Endothelial cell of umbilical vein (primary cell): Measurements from ENCODE around the gene UMPS. TPM values are rescaled to one million over a fixed set of nuclear protein-coding genes. Genes with fewer than 3 reads are reported as not detected.

Source experiments
- BruUV-seq: library from RNA; stranded (reverse); fragments of 400-500 nt; replicated peaks from 2 replicates; lab custom pipeline; 2021; lab: Mats Ljungman, UMichigan
- CTCF ChIA-PET: fragments of 300-600, 350-600 bp; sonication (Branson Sonifier 250); formaldehyde crosslinking; loops from one replicate; lab custom pipeline; 2021; ENCODE audit warnings: antibody characterized with exemption, inconsistent platforms; lab: Charles Lee
- POLR2A ChIA-PET: fragments of 300-600, 350-600 bp; sonication (Branson Sonifier 250); formaldehyde crosslinking; loops from one replicate; lab custom pipeline; 2021; ENCODE audit warnings: antibody characterized with exemption, inconsistent platforms; lab: Charles Lee
- DNase-seq: peaks from one replicate; pipeline ENCODE4 v3.0.0-alpha.2; 2011; ENCODE audit warnings: low read depth, low spot score
- FAIRE-seq: peaks from 2 replicates; lab custom pipeline; 2011; peaks lifted over from hg19 to GRCh38; lab: Jason Lieb, UNC
- H2AFZ ChIP-seq: 2 replicates; pipeline ENCODE4 v1.6.0; 2012; ENCODE audit warnings: low read depth, low read length, control low read depth, inconsistent platforms
- H3K27ac ChIP-seq: 2 replicates; pipeline ENCODE4 v1.5.1; 2011; ENCODE audit warnings: low read depth, mild to moderate bottlenecking, control low read depth, low read length, moderate library complexity; ENCODE audit not compliant: insufficient read depth
- H3K27me3 ChIP-seq, 2 experiments: 2 replicates each; pipeline versions ENCODE4 v1.6.0 to v1.6.1; 2011; ENCODE audit warnings: low read length in 2 of 2, mixed read lengths in 1 of 2; ENCODE audit not compliant: control insufficient read depth in 2 of 2, insufficient read depth in 2 of 2
- H3K36me3 ChIP-seq, 2 experiments: 2 replicates in 1 of 2; 3 replicates in 1 of 2; pipeline ENCODE4 v1.5.1; 2011; ENCODE audit warnings: low read length in 2 of 2, mild to moderate bottlenecking in 1 of 2, moderate library complexity in 1 of 2; ENCODE audit not compliant: control insufficient read depth in 2 of 2, insufficient read depth in 2 of 2; ENCODE audit errors: extremely low read depth in 1 of 2
- H3K4me1 ChIP-seq: 3 replicates; pipeline ENCODE4 v1.5.1; 2011; ENCODE audit warnings: mild to moderate bottlenecking, low read length; ENCODE audit not compliant: control insufficient read depth, insufficient read depth; ENCODE audit errors: extremely low read depth
- H3K4me2 ChIP-seq: 2 replicates; pipeline ENCODE4 v1.6.1; 2011; ENCODE audit warnings: low read length, control low read depth, mixed read lengths; ENCODE audit not compliant: insufficient read depth
- H3K4me3 ChIP-seq, 3 experiments: fragments of 200-600 bp in 1 of 3; sonication (generic), shearing (Covaris generic) in 1 of 3; replicated peaks in 1 of 3; 2 replicates each; pipeline ENCODE4 v1.5.1; 2011 to 2016; ENCODE audit warnings: control low read depth in 3 of 3, low read length in 3 of 3, mild to moderate bottlenecking in 2 of 3, inconsistent platforms in 1 of 3, low read depth in 1 of 3, moderate library complexity in 1 of 3; ENCODE audit not compliant: insufficient read depth in 1 of 3
- H3K79me2 ChIP-seq: 2 replicates; pipeline ENCODE4 v1.6.0; 2012; ENCODE audit warnings: low read length, inconsistent platforms; ENCODE audit not compliant: control insufficient read depth, insufficient read depth
- H3K9ac ChIP-seq: replicated peaks from 2 replicates; pipeline ENCODE3; 2011; ENCODE audit warnings: low read length, control low read depth; ENCODE audit not compliant: insufficient read depth; ENCODE audit errors: extremely low read depth
- H3K9me1 ChIP-seq: replicated peaks from 3 replicates; pipeline ENCODE4 v1.6.0; 2011; ENCODE audit warnings: mild to moderate bottlenecking, low read length; ENCODE audit not compliant: control insufficient read depth, insufficient read depth; ENCODE audit errors: extremely low read depth
- H3K9me3 ChIP-seq: replicated peaks from 2 replicates; pipeline ENCODE4 v1.5.1; 2012; ENCODE audit warnings: low read length, inconsistent platforms; ENCODE audit not compliant: control insufficient read depth, insufficient read depth
- H4K20me1 ChIP-seq: replicated peaks from 2 replicates; pipeline ENCODE3; 2011; ENCODE audit warnings: mild to moderate bottlenecking, low read length; ENCODE audit not compliant: control insufficient read depth, insufficient read depth; ENCODE audit errors: extremely low read depth
- EZH2 ChIP-seq: IDR thresholded peaks from 2 replicates; pipeline ENCODE4 v1.6.1; 2012; ENCODE audit warnings: borderline replicate concordance, low read depth, mild to moderate bottlenecking, moderate library complexity, low read length, inconsistent platforms; ENCODE audit not compliant: severe bottlenecking
- FOS ChIP-seq: IDR thresholded peaks from 2 replicates; pipeline ENCODE4 v1.6.1; 2011; ENCODE audit warnings: mild to moderate bottlenecking, low read length, moderate library complexity, borderline replicate concordance; ENCODE audit not compliant: insufficient read depth
- GATA2 ChIP-seq: IDR thresholded peaks from 2 replicates; pipeline ENCODE4 v1.7.0; 2011; ENCODE audit warnings: low read depth, mild to moderate bottlenecking, moderate library complexity, mixed read lengths, low read length; ENCODE audit not compliant: insufficient read length, insufficient read depth
- JUN ChIP-seq: IDR thresholded peaks from 2 replicates; pipeline ENCODE4 v1.6.1; 2011; ENCODE audit warnings: borderline replicate concordance, low read depth; ENCODE audit not compliant: insufficient read length, insufficient read depth
- MAX ChIP-seq: IDR thresholded peaks from 2 replicates; pipeline ENCODE4 v1.6.1; 2011; ENCODE audit not compliant: insufficient read depth, insufficient read length
- MYC ChIP-seq: IDR thresholded peaks from one replicate; pipeline ENCODE4 v1.6.1; 2011; ENCODE audit warnings: mild to moderate bottlenecking, low read depth, low read length
- POLR2A ChIP-seq: IDR thresholded peaks from 2 replicates; pipeline ENCODE4 v1.6.1; 2012; ENCODE audit warnings: low read depth, mild to moderate bottlenecking, control low read depth, low read length
- POLR2AphosphoS5 ChIP-seq: IDR thresholded peaks from 2 replicates; pipeline ENCODE4 v1.6.1; 2012; ENCODE audit warnings: low read depth, mild to moderate bottlenecking, control low read depth, low read length, moderate library complexity; ENCODE audit not compliant: insufficient read depth
- dilution Hi-C: fragments of 300-500 bp; cut with MboI; formaldehyde crosslinking; loops from one replicate; pipeline ENCODE4 v1.15.0; 2019; ENCODE audit warnings: low sequenced_read_pairs; ENCODE audit not compliant: extremely low pct_ligation_motif_present
- intact Hi-C: fragments of 100-400 bp; cut with micrococcal nuclease; formaldehyde crosslinking; loops from one replicate; pipeline ENCODE4 v1.10.0; 2022
- polyA plus RNA-seq, 4 experiments: library from polyadenylated mRNA; depleted of rRNA in 3 of 4; stranded (reverse) in 3 of 4; unstranded in 1 of 4; fragments of >200 nt; gene quantifications; 2 replicates each; pipeline versions ENCODE4 v1.2.1 to v1.2.3, GENCODE V29; 2011 to 2012; ENCODE audit warnings: missing spikeins in 1 of 4
- total RNA-seq: library from RNA; stranded (reverse); gene quantifications from 2 replicates; pipeline ENCODE4 v1.2.3, GENCODE V29; 2021
- TF ChIP-seq, protein P1 (sequence below), 2 donors: IDR thresholded peaks; 1 replicate in 1 of 2; 2 replicates in 1 of 2; pipeline ENCODE4 v1.5.1; 2011; ENCODE audit warnings: low read length in 2 of 2, mild to moderate bottlenecking in 2 of 2, moderate library complexity in 2 of 2, control low read depth in 1 of 2, inconsistent platforms in 1 of 2, low read depth in 1 of 2; ENCODE audit not compliant: insufficient read depth in 1 of 2; ENCODE audit errors: extremely low read depth in 1 of 2

UMPS gene
- total and polyA plus RNA-seq, 2 donors (not counting 3 experiments of a cell fraction or from before 2014, with no cell fraction given) = 38.6 to 50.2 TPM

DNA sequence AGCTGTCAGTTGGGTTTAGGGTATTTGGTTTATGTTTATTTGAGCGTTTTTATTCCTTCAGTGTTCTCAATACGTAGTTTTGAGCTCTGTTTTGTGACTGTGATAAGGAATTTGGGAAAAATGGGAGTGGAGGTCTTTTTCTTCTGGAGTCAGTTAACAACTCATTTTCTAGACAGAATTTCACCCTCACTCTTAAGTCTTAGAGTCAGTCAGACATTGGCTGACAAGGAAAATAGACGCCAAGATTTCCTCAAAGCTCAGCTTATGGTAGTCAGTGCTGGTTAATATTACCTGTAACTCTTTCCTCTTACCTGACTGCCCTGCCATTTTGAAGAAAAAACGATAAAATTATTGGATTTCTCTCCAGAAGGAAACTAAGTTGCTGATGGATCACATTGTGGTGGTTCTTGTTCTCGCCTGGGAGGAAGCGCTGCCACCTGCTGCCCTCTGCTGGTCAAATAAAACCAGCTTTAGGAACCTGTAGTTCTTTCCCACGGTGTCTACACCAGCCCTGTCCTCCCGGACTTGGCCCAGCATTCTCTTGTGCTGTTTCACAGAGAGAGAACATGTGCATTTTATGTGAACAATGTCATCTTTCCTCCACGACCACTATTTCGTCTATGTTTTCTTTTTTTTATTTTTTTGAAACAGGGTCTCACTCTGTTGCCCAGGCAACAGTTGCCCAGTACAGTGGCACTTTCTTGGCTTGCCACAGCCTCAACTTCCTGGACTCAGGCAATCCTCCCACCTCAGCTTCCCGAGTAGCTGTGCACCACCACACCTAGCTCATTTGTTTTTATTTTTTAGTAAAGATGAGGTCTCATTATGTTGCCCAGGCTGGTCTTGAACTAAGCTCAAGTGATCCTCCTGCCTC lies 41.4 kb upstream of the UMPS start:
- intact Hi-C loops (loop anchor here (1.0 kb wide), 2 partner anchors 124 to 212 kb away; no protein-coding TSS in a partner anchor), dilution Hi-C loops (no loop called here)
- peak; percentile 85 for FAIRE-seq
- Histone ChIP-seq H3K27ac (no peak overlapping the region), H4K20me1 (no peaks in the 10 kb centered on the region), H3K79me2 (no peaks in the 10 kb centered on the region), H3K4me1 (no peaks in the 10 kb centered on the region), H3K9ac (no peak overlapping the region), H2AFZ (no peak overlapping the region), H3K4me2 (no peak overlapping the region), H3K9me3 (no peaks in the 10 kb centered on the region), H3K9me1 (no peaks in the 10 kb centered on the region), H3K4me3 (no peak overlapping the region), H3K27me3 (peaks cover 7 to 13% of the 10 kb centered on the region in 2 experiments), H3K36me3 (no peaks in the 10 kb centered on the region)
- no TSS peak for BruUV-seq
- peak; percentile 82 for DNase-seq
- CTCF ChIA-PET = interaction anchor here (0.5 to 10.1 kb wide), 47 partner anchors 8 to 656 kb away, joined by 3 to 301 read pairs (median 5); partner anchors contain the start of genes KALRN and UMPS
- POLR2A ChIA-PET = interaction anchor here (1.0 kb wide), 1 partner anchor 127 kb away, joined by 3 read pairs; no protein-coding TSS in a partner anchor
- TF ChIP-seq, protein P1, sequence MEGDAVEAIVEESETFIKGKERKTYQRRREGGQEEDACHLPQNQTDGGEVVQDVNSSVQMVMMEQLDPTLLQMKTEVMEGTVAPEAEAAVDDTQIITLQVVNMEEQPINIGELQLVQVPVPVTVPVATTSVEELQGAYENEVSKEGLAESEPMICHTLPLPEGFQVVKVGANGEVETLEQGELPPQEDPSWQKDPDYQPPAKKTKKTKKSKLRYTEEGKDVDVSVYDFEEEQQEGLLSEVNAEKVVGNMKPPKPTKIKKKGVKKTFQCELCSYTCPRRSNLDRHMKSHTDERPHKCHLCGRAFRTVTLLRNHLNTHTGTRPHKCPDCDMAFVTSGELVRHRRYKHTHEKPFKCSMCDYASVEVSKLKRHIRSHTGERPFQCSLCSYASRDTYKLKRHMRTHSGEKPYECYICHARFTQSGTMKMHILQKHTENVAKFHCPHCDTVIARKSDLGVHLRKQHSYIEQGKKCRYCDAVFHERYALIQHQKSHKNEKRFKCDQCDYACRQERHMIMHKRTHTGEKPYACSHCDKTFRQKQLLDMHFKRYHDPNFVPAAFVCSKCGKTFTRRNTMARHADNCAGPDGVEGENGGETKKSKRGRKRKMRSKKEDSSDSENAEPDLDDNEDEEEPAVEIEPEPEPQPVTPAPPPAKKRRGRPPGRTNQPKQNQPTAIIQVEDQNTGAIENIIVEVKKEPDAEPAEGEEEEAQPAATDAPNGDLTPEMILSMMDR (IDR thresholded peaks at IDR 0.05; ENCODE audit: extremely low read depth in 1 of 2, insufficient read depth in 1 of 2, low read depth in 1 of 2, low read length in 2 of 2) = peak; percentile 80 to 81
- no peak for TF ChIP-seq MYC

DNA sequence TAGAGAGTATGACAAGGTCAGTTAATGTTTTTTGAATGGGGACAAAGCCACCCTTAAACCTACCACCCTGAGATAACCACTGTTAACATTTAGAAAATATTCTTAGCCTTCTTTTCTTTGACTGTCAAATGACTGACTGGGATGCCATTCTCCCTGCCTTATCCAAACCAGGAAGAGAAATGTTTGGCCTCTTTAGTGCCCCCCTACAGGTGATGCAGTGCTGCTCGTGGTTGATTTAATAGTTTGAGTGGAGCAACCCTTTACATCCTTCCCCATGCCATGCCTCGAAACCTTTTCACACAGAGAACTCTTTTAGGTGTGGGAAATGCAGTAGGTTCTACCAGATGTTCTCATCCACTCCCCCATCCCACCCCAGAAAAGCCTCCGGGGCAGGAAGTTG lies 38.7 kb upstream of the UMPS start:
- Histone ChIP-seq H2AFZ (no peak overlapping the region), H3K36me3 (no peaks in the 10 kb centered on the region), H3K27ac (no peak overlapping the region), H3K4me2 (no peak overlapping the region), H3K9ac (no peak overlapping the region), H3K9me3 (no peaks in the 10 kb centered on the region), H3K27me3 (peaks cover 3 to 9% of the 10 kb centered on the region in 2 experiments), H3K79me2 (no peaks in the 10 kb centered on the region), H4K20me1 (no peaks in the 10 kb centered on the region), H3K9me1 (no peaks in the 10 kb centered on the region), H3K4me3 (no peak overlapping the region), H3K4me1 (no peaks in the 10 kb centered on the region)
- FAIRE-seq = no peak
- intact Hi-C loops (no loop called here), dilution Hi-C loops (no loop called here)
- ChIA-PET POLR2A (no interaction called here), CTCF (no interaction called here)
- DNase-seq = no peak
- TF ChIP-seq EZH2 = no peak
- no peak for TF ChIP-seq JUN
- TF ChIP-seq GATA2 = no peak
- TF ChIP-seq POLR2A = no peak
- TF ChIP-seq, protein P1 (IDR thresholded peaks at IDR 0.05; ENCODE audit: extremely low read depth in 1 of 2, insufficient read depth in 1 of 2, low read depth in 1 of 2, low read length in 2 of 2) = no peak
- no peak for TF ChIP-seq MYC
- no peak for TF ChIP-seq MAX
- no peak for TF ChIP-seq POLR2AphosphoS5
- no peak for TF ChIP-seq FOS
- BruUV-seq = no TSS peak
